Adrenal gland (tissue), 12 donors: ENCODE data around the gene ITIH4. TPM values are rescaled to one million over a fixed set of nuclear protein-coding genes. Genes with fewer than 3 reads are reported as not detected.

ENCODE experiments used
- DNase-seq, 7 donors: peaks; one replicate each; pipeline ENCODE4 v3.0.0-alpha.2; 2019 to 2020
- H3K27ac ChIP-seq, 5 donors: fragments of 200-600 bp; sonication (generic) in 4 of 5; 1 replicate in 3 of 5; 2 replicates in 2 of 5; pipeline versions ENCODE4 v1.5.1 to v1.8.0; 2016 to 2020; ENCODE audit warnings: mild to moderate bottlenecking in 1 of 5
- H3K27me3 ChIP-seq: fragments of 200-600 bp; 2 replicates; pipeline ENCODE4 v1.8.0; 2021
- H3K36me3 ChIP-seq, 2 donors: fragments of 200-600 bp; replicated peaks in 1 of 2; 1 replicate in 1 of 2; 2 replicates in 1 of 2; pipeline versions ENCODE4 v1.5.1 to v1.8.0; 2018 to 2022
- H3K4me1 ChIP-seq, 2 donors: fragments of 200-600 bp; replicated peaks in 1 of 2; 1 replicate in 1 of 2; 2 replicates in 1 of 2; pipeline versions ENCODE4 v1.5.1 to v1.8.0; 2018 to 2021
- H3K4me3 ChIP-seq, 4 donors: fragments of 200-600 bp; sonication (generic) in 3 of 4; one replicate each; pipeline ENCODE4 v1.5.1; 2016 to 2018
- H3K9me3 ChIP-seq, 3 donors: fragments of 200-600 bp; sonication (generic) in 1 of 3; replicated peaks in 1 of 3; 1 replicate in 2 of 3; 2 replicates in 1 of 3; pipeline versions ENCODE4 v1.5.1 to v1.8.0; 2016 to 2021
- POLR2A ChIP-seq, 2 donors: fragments of 450-650 bp; IDR thresholded peaks; one replicate each; pipeline ENCODE4 v1.6.1; 2017; ENCODE audit warnings: antibody characterized with exemption in 2 of 2, mild to moderate bottlenecking in 2 of 2, moderate library complexity in 1 of 2
- WGBS, 4 donors: extraction: QIAGEN DNeasy Blood & Tissue Kit in 2 of 4; methylation state at CpG; one replicate each; pipeline versions ENCODE4 v1.1.5 to v1.1.7; 2013 to 2017; 5-methylcytosine and 5-hydroxymethylcytosine counted together
- intact Hi-C, 2 donors: fragments of 100-400 bp; cut with DNase I; formaldehyde crosslinking; loops; one replicate each; pipeline versions ENCODE4 v1.14.1 to v1.15.0; 2022 to 2023
- polyA plus RNA-seq, 3 donors: library from polyadenylated mRNA; stranded (reverse); fragments of 200-250 nt in 2 of 3; fragments of 350-450 nt in 1 of 3; fragmentation: Illumina TruSeq in 1 of 3; extraction: RNeasy Lipid Tissue Mini Kit (QIAGEN cat#74804) in 1 of 3; gene quantifications; one replicate each; pipeline ENCODE4 v1.2.3, GENCODE V29; 2013 to 2014
- total RNA-seq, 9 donors: library from RNA; depleted of rRNA in 4 of 9; stranded (reverse); fragments of >200 nt in 4 of 9; fragments of 120-200 nt in 1 of 9; fragmentation: NEBNext Ultra II Directional in 1 of 9; extraction: Animal tissue kit (Norgen Biotek cat#: 25700) in 1 of 9; gene quantifications; one replicate each; pipeline versions ENCODE4 v1.1.0 to v1.2.4, GENCODE V29; 2013 to 2023
- TF ChIP-seq, protein P1 (sequence below), 6 experiments: fragments of 450-650 bp in 4 of 6; fragments of 200-600 bp in 2 of 6; sonication (generic) in 1 of 6; IDR thresholded peaks; 1 replicate in 5 of 6; 2 replicates in 1 of 6; pipeline versions ENCODE4 v1.5.1 to v1.8.0; 2016 to 2021; ENCODE audit warnings: antibody characterized with exemption in 6 of 6, mild to moderate bottlenecking in 2 of 6, moderate library complexity in 1 of 6
- donor health status: healthy with polysubstance abuse.
- donor health status: Bipolar disorder and iron deficiency.
- donor health status: DM: yes; HTN: yes; CAD: no.
- donor health status: DM: no; HTN: no; CAD: no.
- donor health status: DM: no; HTN: no; CAD: no.
- donor health status: DM: yes; HTN: yes; CAD: no.

ITIH4 gene
- total and polyA plus RNA-seq, 12 donors, result 6.4 to 221 (median 45.5) TPM

- WGBS, 4 donors, result 77 to 85% (median 81%) methylated on average over 11 to 19 of the region's 19 CpGs
- Histone ChIP-seq H3K27ac (no peak overlapping the region), H3K9me3 (no peaks in the 10 kb centered on the region), H3K4me3 (no peak overlapping the region), H3K36me3 (no peaks in the 10 kb centered on the region), H3K27me3 (no peaks in the 10 kb centered on the region), H3K4me1 (no peaks in the 10 kb centered on the region)
- no peak for DNase-seq
- intact Hi-C loops, result no loop called here
- TF ChIP-seq, protein P1, sequence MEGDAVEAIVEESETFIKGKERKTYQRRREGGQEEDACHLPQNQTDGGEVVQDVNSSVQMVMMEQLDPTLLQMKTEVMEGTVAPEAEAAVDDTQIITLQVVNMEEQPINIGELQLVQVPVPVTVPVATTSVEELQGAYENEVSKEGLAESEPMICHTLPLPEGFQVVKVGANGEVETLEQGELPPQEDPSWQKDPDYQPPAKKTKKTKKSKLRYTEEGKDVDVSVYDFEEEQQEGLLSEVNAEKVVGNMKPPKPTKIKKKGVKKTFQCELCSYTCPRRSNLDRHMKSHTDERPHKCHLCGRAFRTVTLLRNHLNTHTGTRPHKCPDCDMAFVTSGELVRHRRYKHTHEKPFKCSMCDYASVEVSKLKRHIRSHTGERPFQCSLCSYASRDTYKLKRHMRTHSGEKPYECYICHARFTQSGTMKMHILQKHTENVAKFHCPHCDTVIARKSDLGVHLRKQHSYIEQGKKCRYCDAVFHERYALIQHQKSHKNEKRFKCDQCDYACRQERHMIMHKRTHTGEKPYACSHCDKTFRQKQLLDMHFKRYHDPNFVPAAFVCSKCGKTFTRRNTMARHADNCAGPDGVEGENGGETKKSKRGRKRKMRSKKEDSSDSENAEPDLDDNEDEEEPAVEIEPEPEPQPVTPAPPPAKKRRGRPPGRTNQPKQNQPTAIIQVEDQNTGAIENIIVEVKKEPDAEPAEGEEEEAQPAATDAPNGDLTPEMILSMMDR (IDR thresholded peaks at IDR 0.05), result no peak
- no peak for TF ChIP-seq POLR2A (IDR thresholded peaks at IDR 0.05)
Observed at GRCh38 chr3:52805270-52806039, 25.0 kb downstream of the ITIH4 start.

- TF ChIP-seq, protein P1 (IDR thresholded peaks at IDR 0.05), result no peak
- no peak for TF ChIP-seq POLR2A (IDR thresholded peaks at IDR 0.05)
- Histone ChIP-seq H3K4me1 (no peaks in the 10 kb centered on the region), H3K27me3 (no peaks in the 10 kb centered on the region), H3K9me3 (no peaks in the 10 kb centered on the region), H3K4me3 (no peak overlapping the region), H3K36me3 (no peaks in the 10 kb centered on the region), H3K27ac (peak overlapping the region in 1 of 5 donors; percentile 63)
- WGBS, 4 donors, result 42 to 51% (median 45%) methylated on average over 5 of the region's 5 CpGs
- intact Hi-C loops, result no loop called here
- no peak for DNase-seq
Observed at GRCh38 chr3:52801839-52802238, 28.6 kb downstream of the ITIH4 start.

DNA sequence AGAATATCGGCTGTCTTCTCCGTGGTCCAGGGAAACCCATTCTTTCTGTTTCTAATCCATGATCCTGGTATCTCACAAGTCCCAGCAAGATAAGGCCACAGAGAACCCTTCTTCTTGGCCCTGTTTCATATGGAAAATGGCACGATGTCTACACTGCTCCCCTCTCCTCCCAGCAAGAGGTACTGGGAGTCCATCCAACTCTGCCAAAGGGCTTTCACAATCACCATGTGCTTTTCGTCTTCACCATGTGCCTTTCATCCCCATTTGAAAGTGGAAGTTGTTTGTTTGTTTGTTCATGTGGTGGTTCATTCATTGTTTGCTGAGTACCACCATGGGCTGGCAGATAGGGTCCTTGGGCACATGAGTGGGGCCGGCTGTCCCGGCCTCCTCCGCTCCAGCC lies 30.4 kb downstream of the ITIH4 start:
- H3K9me3 ChIP-seq, result no peaks in the 10 kb centered on the region
- WGBS, 4 donors, result 66 to 82% (median 81%) methylated on average over 5 to 7 of the region's 7 CpGs
- no peaks in the 10 kb centered on the region for H3K4me1 ChIP-seq
- no peaks in the 10 kb centered on the region for H3K27me3 ChIP-seq
- peak in 1 of 7 donors; percentile 44 for DNase-seq
- H3K27ac ChIP-seq, result no peak overlapping the region
- no peak overlapping the region for H3K4me3 ChIP-seq
- H3K36me3 ChIP-seq, result no peaks in the 10 kb centered on the region
- no peak for TF ChIP-seq POLR2A (IDR thresholded peaks at IDR 0.05)
- TF ChIP-seq, protein P1 (IDR thresholded peaks at IDR 0.05), result no peak
- intact Hi-C loops, result no loop called here

DNA sequence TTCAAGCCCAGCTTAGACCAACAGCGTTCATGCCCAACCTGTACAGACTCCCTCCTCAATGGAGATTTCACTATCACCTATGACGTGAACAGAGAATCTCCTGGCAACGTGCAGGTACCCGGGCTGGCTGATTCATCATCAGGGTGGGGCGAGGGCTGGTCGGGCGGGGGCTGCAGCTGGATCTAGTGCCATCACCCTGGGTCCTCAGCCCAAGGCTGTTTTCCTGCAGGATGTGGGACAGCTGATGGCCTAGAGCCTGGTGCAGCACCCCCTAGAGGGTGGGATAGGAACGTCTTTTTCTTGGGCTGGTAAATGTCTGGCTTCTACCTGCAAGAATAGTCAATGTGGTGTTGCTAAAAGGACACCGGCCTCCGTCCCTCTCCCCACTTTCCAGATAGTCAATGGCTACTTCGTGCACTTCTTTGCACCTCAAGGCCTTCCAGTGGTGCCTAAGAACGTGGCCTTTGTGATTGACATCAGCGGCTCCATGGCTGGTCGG lies 31.4 kb downstream of the ITIH4 start:
- Histone ChIP-seq H3K4me3 (no peak overlapping the region), H3K4me1 (no peaks in the 10 kb centered on the region), H3K36me3 (no peaks in the 10 kb centered on the region), H3K27me3 (no peaks in the 10 kb centered on the region), H3K9me3 (no peaks in the 10 kb centered on the region), H3K27ac (no peak overlapping the region)
- WGBS, 4 donors, result 53 to 71% (median 66%) methylated on average over 7 to 14 of the region's 14 CpGs
- intact Hi-C loops, result no loop called here
- TF ChIP-seq POLR2A (IDR thresholded peaks at IDR 0.05), result no peak
- TF ChIP-seq, protein P1 (IDR thresholded peaks at IDR 0.05), result peak; percentile 18 to 48 (median 42)
- peak; percentile 30 to 61 (median 47) for DNase-seq
